Large intestine (tissue), 3 donors: ENCODE results near the gene PAX3. TPM values are rescaled to one million over a fixed set of nuclear protein-coding genes. Genes with fewer than 3 reads are reported as not detected.

ENCODE experiments used
- DNase-seq, 2 donors: peaks; one replicate each; pipeline versions ENCODE4 v3.0.0 to v3.0.0-alpha.2; 2013
- H3K27ac ChIP-seq: one replicate; pipeline ENCODE4 v1.5.1; 2013; ENCODE audit warnings: low read length
- H3K27me3 ChIP-seq: 2 replicates; pipeline ENCODE4 v1.6.1; 2013; ENCODE audit warnings: low read length; ENCODE audit not compliant: control insufficient read depth, insufficient read depth
- H3K36me3 ChIP-seq: 2 replicates; pipeline ENCODE4 v1.6.1; 2013; ENCODE audit warnings: low read length; ENCODE audit not compliant: control insufficient read depth, insufficient read depth
- H3K4me1 ChIP-seq: one replicate; pipeline ENCODE4 v1.6.1; 2013; ENCODE audit warnings: low read length; ENCODE audit not compliant: control insufficient read depth, insufficient read depth
- H3K4me3 ChIP-seq: one replicate; pipeline ENCODE4 v1.5.1; 2013; ENCODE audit warnings: low read length
- H3K9me3 ChIP-seq: one replicate; pipeline ENCODE4 v1.6.1; 2013; ENCODE audit warnings: mild to moderate bottlenecking, low read depth, low read length, moderate library complexity; ENCODE audit not compliant: control insufficient read depth
- WGBS: methylation state at CpG from one replicate; pipeline ENCODE4 v1.1.5; 2013; ENCODE audit warnings: low lambda C conversion rate; ENCODE audit not compliant: insufficient coverage; 5-methylcytosine and 5-hydroxymethylcytosine counted together
- polyA plus RNA-seq: library from polyadenylated mRNA; unstranded; fragments of 120-200 nt; gene quantifications from one replicate; pipeline ENCODE4 v1.2.1, GENCODE V29; 2013

The PAX3 gene
- polyA plus RNA-seq, 1 donor = 0.03 TPM

GRCh38 chr2:222269132-222269531 lies 29.7 kb downstream of the PAX3 start:
- Histone ChIP-seq H3K9me3 (no peaks in the 10 kb centered on the region), H3K4me3 (no peak overlapping the region), H3K4me1 (no peaks in the 10 kb centered on the region), H3K36me3 (no peaks in the 10 kb centered on the region), H3K27ac (no peak overlapping the region), H3K27me3 (peaks cover 40% of the 10 kb centered on the region)
- 17% methylated on average over 3 of the region's 9 CpGs for WGBS
- no peak for DNase-seq

- Histone ChIP-seq H3K27ac (no peak overlapping the region), H3K27me3 (peaks cover 39% of the 10 kb centered on the region), H3K4me3 (no peak overlapping the region), H3K9me3 (no peaks in the 10 kb centered on the region), H3K4me1 (no peaks in the 10 kb centered on the region), H3K36me3 (no peaks in the 10 kb centered on the region)
- no CpG with 5 or more reads among the region's 16 CpGs for WGBS
- no peak for DNase-seq
These were observed 30.3 kb downstream of the PAX3 start for GRCh38 chr2:222268311-222268990.

GRCh38 chr2:222264791-222265320 lies 33.9 kb downstream of the PAX3 start:
- Histone ChIP-seq H3K9me3 (no peaks in the 10 kb centered on the region), H3K4me1 (no peaks in the 10 kb centered on the region), H3K27ac (no peak overlapping the region), H3K4me3 (no peak overlapping the region), H3K36me3 (no peaks in the 10 kb centered on the region), H3K27me3 (peaks cover 19% of the 10 kb centered on the region)
- WGBS = 69% methylated on average over 2 of the region's 4 CpGs
- DNase-seq = no peak

GRCh38 chr2:222261504-222261903 lies 37.3 kb downstream of the PAX3 start:
- H3K9me3 ChIP-seq = no peaks in the 10 kb centered on the region
- no peaks in the 10 kb centered on the region for H3K4me1 ChIP-seq
- DNase-seq = no peak
- peaks cover 6% of the 10 kb centered on the region for H3K27me3 ChIP-seq
- H3K4me3 ChIP-seq = no peak overlapping the region
- no peaks in the 10 kb centered on the region for H3K36me3 ChIP-seq
- no peak overlapping the region for H3K27ac ChIP-seq
- WGBS = no CpG with 5 or more reads among the region's 2 CpGs

- H3K4me3 ChIP-seq = no peak overlapping the region
- 0% methylated on average over 1 of the region's 6 CpGs for WGBS
- peaks cover 14% of the 10 kb centered on the region for H3K27me3 ChIP-seq
- DNase-seq = no peak
- no peaks in the 10 kb centered on the region for H3K36me3 ChIP-seq
- no peak overlapping the region for H3K27ac ChIP-seq
- no peaks in the 10 kb centered on the region for H3K4me1 ChIP-seq
- H3K9me3 ChIP-seq = no peaks in the 10 kb centered on the region
These were observed 41.2 kb downstream of the PAX3 start for GRCh38 chr2:222257645-222258044.

- Histone ChIP-seq H3K27ac (no peak overlapping the region), H3K27me3 (peaks cover 14% of the 10 kb centered on the region), H3K4me3 (no peak overlapping the region), H3K36me3 (no peaks in the 10 kb centered on the region), H3K4me1 (no peaks in the 10 kb centered on the region), H3K9me3 (no peaks in the 10 kb centered on the region)
- DNase-seq = no peak
- WGBS = 4% methylated on average over 4 of the region's 8 CpGs
These were observed 42.5 kb downstream of the PAX3 start for GRCh38 chr2:222256250-222256649.

GRCh38 chr2:222255090-222255489 lies 43.7 kb downstream of the PAX3 start:
- no peaks in the 10 kb centered on the region for H3K4me1 ChIP-seq
- H3K4me3 ChIP-seq = no peak overlapping the region
- no peak overlapping the region for H3K27ac ChIP-seq
- H3K27me3 ChIP-seq = peaks cover 14% of the 10 kb centered on the region
- H3K9me3 ChIP-seq = no peaks in the 10 kb centered on the region
- no peaks in the 10 kb centered on the region for H3K36me3 ChIP-seq
- DNase-seq = no peak

- Histone ChIP-seq H3K4me1 (no peaks in the 10 kb centered on the region), H3K36me3 (no peaks in the 10 kb centered on the region), H3K27ac (no peak overlapping the region), H3K4me3 (no peak overlapping the region), H3K27me3 (peaks cover 4% of the 10 kb centered on the region), H3K9me3 (no peaks in the 10 kb centered on the region)
- no peak for DNase-seq
- 40% methylated on average over 1 of the region's 1 CpG for WGBS
These were observed 48.5 kb downstream of the PAX3 start for GRCh38 chr2:222250313-222250712.

- no peak for DNase-seq
- Histone ChIP-seq H3K27me3 (peaks cover 2% of the 10 kb centered on the region), H3K9me3 (no peaks in the 10 kb centered on the region), H3K36me3 (no peaks in the 10 kb centered on the region), H3K4me1 (no peaks in the 10 kb centered on the region), H3K27ac (no peak overlapping the region), H3K4me3 (no peak overlapping the region)
- WGBS = no CpG with 5 or more reads among the region's 5 CpGs
These were observed 49.4 kb downstream of the PAX3 start for GRCh38 chr2:222249444-222249843.

GRCh38 chr2:222248818-222249217 lies 50.0 kb downstream of the PAX3 start:
- WGBS = no CpG with 5 or more reads among the region's 1 CpG

GRCh38 chr2:222248256-222248655 lies 50.5 kb downstream of the PAX3 start:
- Histone ChIP-seq H3K4me1 (no peaks in the 10 kb centered on the region), H3K4me3 (no peak overlapping the region), H3K9me3 (no peaks in the 10 kb centered on the region), H3K27me3 (peaks cover 13% of the 10 kb centered on the region), H3K27ac (no peak overlapping the region), H3K36me3 (no peaks in the 10 kb centered on the region)
- no peak for DNase-seq
- no CpG with 5 or more reads among the region's 2 CpGs for WGBS

More at GRCh38 chr2:222248818-222249217, 50.0 kb downstream of the PAX3 start:
- peaks cover 9% of the 10 kb centered on the region for H3K27me3 ChIP-seq
- no peak overlapping the region for H3K4me3 ChIP-seq
- H3K27ac ChIP-seq = no peak overlapping the region
- no peaks in the 10 kb centered on the region for H3K36me3 ChIP-seq
- no peak for DNase-seq
- no peaks in the 10 kb centered on the region for H3K9me3 ChIP-seq
- no peaks in the 10 kb centered on the region for H3K4me1 ChIP-seq
